HL-60 (cell line): Measurements from ENCODE around the gene RHBDF2.
"Not testable (repeated sequence)": the region's sequence is repeated elsewhere in the genome, so short reads cannot be mapped to it uniquely, and the experiment has no call there.

Experiments
- DNase-seq, 2 experiments: peaks; one replicate each; pipeline ENCODE4 v3.0.0-alpha.2; 2010 to 2020; ENCODE audit warnings: low read depth in 1 of 2, low spot score in 1 of 2
- H3K27ac ChIP-seq: fragments of 250-450 bp; sonication (Bioruptor Pico); replicated peaks from 2 replicates; pipeline ENCODE4 v1.5.1; 2020; ENCODE audit warnings: mild to moderate bottlenecking, moderate library complexity
- H3K27me3 ChIP-seq: fragments of 250-450 bp; sonication (Bioruptor Pico); 2 replicates; pipeline ENCODE4 v1.5.1; 2021; ENCODE audit warnings: mild to moderate bottlenecking, moderate library complexity; ENCODE audit not compliant: insufficient read depth, poor library complexity, severe bottlenecking
- H3K4me3 ChIP-seq: replicated peaks from 2 replicates; pipeline ENCODE4 v1.5.1; 2011; ENCODE audit warnings: mild to moderate bottlenecking, control low read depth, low read length; ENCODE audit not compliant: insufficient read depth
- GABPA ChIP-seq: IDR thresholded peaks from 2 replicates; pipeline ENCODE4 v1.6.1; 2012; ENCODE audit warnings: low read depth
- POLR2AphosphoS5 ChIP-seq: IDR thresholded peaks from 2 replicates; pipeline ENCODE4 v1.6.1; 2012; ENCODE audit warnings: low read depth
- SPI1 ChIP-seq: IDR thresholded peaks from 2 replicates; pipeline ENCODE4 v1.6.1; 2012; ENCODE audit warnings: low read depth, mild to moderate bottlenecking, borderline replicate concordance
- TF ChIP-seq, protein P1 (sequence below): IDR thresholded peaks from one replicate; pipeline ENCODE4 v1.5.1; 2011; ENCODE audit warnings: low read length, control low read depth, inconsistent platforms; ENCODE audit not compliant: insufficient read depth
- TF ChIP-seq, protein P2 (sequence below): IDR thresholded peaks from 2 replicates; pipeline ENCODE4 v1.6.1; 2012; ENCODE audit warnings: low read depth; ENCODE audit not compliant: insufficient replicate concordance

The RHBDF2 gene

DNA sequence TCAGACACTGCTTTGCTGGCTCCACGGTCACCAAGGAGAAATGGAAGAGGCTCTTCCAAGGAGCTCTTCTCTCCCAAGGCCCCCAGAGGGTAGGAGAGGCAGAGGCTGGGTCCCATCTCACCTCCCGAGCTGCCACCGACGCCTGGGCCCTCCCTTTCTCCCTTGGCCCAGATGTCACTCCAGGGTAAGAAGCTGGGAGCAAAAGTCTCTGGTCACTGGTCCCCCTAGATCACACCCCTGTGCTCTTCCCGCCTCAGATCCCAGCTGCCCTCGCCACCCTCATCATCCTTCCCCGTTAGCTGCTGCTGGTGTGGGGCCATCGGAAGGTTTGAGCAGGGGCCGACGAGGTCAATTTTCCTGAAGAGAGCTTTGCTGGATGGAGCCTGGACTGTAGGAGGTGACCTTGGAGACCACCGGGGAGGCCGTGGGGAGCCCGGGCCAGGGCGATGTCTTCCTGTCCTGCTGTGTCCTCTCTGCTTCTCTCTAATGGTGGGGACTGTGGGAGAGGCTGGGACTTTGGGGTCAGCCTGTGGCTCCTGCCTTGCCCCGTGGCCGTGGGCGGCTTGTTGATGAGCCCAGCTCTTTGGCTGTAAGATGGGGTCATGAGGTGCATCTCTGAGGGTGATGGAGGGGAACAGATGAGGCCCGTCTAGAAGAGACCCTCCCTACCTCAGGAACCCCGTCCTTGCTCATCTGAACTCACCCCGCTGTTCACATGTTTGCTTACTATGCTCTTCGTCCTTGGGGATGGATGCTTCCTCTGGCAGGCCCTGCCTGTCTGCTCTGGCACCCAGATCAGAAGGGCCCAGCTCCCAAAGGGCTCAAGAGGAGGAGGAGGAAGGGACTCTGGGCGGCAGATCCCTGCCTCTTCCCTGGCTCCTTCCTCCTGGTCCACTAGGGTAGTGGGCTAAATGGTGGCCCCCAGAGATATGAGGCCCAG lies 11.4 kb upstream of the RHBDF2 start:
- no peak for TF ChIP-seq GABPA
- TF ChIP-seq, protein P1, sequence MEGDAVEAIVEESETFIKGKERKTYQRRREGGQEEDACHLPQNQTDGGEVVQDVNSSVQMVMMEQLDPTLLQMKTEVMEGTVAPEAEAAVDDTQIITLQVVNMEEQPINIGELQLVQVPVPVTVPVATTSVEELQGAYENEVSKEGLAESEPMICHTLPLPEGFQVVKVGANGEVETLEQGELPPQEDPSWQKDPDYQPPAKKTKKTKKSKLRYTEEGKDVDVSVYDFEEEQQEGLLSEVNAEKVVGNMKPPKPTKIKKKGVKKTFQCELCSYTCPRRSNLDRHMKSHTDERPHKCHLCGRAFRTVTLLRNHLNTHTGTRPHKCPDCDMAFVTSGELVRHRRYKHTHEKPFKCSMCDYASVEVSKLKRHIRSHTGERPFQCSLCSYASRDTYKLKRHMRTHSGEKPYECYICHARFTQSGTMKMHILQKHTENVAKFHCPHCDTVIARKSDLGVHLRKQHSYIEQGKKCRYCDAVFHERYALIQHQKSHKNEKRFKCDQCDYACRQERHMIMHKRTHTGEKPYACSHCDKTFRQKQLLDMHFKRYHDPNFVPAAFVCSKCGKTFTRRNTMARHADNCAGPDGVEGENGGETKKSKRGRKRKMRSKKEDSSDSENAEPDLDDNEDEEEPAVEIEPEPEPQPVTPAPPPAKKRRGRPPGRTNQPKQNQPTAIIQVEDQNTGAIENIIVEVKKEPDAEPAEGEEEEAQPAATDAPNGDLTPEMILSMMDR: no peak
- TF ChIP-seq POLR2AphosphoS5: no peak
- TF ChIP-seq SPI1: no peak
- TF ChIP-seq, protein P2, sequence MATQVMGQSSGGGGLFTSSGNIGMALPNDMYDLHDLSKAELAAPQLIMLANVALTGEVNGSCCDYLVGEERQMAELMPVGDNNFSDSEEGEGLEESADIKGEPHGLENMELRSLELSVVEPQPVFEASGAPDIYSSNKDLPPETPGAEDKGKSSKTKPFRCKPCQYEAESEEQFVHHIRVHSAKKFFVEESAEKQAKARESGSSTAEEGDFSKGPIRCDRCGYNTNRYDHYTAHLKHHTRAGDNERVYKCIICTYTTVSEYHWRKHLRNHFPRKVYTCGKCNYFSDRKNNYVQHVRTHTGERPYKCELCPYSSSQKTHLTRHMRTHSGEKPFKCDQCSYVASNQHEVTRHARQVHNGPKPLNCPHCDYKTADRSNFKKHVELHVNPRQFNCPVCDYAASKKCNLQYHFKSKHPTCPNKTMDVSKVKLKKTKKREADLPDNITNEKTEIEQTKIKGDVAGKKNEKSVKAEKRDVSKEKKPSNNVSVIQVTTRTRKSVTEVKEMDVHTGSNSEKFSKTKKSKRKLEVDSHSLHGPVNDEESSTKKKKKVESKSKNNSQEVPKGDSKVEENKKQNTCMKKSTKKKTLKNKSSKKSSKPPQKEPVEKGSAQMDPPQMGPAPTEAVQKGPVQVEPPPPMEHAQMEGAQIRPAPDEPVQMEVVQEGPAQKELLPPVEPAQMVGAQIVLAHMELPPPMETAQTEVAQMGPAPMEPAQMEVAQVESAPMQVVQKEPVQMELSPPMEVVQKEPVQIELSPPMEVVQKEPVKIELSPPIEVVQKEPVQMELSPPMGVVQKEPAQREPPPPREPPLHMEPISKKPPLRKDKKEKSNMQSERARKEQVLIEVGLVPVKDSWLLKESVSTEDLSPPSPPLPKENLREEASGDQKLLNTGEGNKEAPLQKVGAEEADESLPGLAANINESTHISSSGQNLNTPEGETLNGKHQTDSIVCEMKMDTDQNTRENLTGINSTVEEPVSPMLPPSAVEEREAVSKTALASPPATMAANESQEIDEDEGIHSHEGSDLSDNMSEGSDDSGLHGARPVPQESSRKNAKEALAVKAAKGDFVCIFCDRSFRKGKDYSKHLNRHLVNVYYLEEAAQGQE: no peak
- no peak for DNase-seq

DNA sequence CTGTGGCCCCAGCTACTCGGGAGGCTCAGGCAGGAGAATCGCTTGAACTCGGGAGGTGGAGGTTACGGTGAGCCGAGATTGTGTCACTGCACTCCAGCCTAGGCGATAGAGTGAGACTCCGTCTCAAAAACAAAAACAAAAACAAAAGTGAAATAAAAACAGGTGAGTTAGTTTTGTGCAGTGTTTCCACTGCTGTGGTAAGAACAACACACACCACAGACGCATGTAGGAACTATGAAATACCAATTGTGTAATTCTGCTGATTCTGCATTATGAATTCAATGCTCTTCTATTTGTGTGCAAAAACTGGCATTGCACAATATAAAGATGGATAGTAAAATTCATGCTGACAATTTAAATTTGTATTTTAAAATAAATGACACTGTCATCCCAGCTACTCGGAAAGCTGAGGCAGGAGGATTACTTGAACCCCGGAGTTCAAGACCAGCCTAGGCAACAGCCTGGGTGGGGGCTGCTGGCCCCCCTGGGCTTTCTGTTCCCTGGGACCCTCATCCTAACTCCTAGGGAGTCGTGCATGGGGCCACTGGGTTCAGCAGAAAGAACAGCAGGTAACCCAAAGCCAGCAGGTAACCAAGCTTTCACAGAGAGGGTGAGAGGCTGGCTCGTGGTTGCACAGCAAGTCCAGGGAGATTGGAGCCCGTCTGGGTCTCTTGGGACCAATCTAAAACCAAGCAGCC lies 10.6 kb upstream of the RHBDF2 start:
- DNase-seq: peak in 1 of 2 experiments; percentile 73
- Histone ChIP-seq H3K4me3 (no peak overlapping the region), H3K27ac (no peak overlapping the region), H3K27me3 (peaks cover 4% of the 10 kb centered on the region)
- TF ChIP-seq, protein P2: no peak
- TF ChIP-seq POLR2AphosphoS5 (no peak), SPI1 (no peak), GABPA (no peak)
- TF ChIP-seq, protein P1: no peak

More for the DNA sequence above, 11.4 kb upstream of the RHBDF2 start:
- Histone ChIP-seq H3K4me3 (no peak overlapping the region), H3K27ac (no peak overlapping the region), H3K27me3 (no peaks in the 10 kb centered on the region)

DNA sequence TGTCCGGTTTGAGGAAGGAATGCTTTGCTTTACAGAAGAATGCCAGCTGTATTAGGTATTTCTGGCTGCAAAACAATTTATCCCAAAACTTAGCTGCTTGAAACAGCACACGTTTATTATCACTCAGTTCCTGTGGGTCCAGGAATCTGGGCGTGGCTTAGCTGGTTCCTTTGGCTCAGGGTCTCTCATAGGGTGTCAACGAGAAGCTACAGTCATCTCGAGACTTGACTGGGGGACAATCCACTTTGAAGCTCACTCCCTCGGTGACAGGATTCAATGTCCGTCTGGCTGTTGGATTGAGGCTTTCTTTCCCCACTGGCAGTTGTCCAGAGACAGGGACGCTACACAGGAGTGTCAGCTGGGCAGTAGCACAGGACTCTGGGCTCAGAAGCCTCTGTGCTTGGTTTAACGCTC lies 9.6 kb upstream of the RHBDF2 start:
- Histone ChIP-seq H3K4me3 (no peak overlapping the region), H3K27ac (no peak overlapping the region), H3K27me3 (peaks cover 4% of the 10 kb centered on the region)
- DNase-seq: no peak
- TF ChIP-seq GABPA (no peak), SPI1 (no peak), POLR2AphosphoS5 (no peak)
- TF ChIP-seq, protein P2: no peak
- TF ChIP-seq, protein P1: no peak

DNA sequence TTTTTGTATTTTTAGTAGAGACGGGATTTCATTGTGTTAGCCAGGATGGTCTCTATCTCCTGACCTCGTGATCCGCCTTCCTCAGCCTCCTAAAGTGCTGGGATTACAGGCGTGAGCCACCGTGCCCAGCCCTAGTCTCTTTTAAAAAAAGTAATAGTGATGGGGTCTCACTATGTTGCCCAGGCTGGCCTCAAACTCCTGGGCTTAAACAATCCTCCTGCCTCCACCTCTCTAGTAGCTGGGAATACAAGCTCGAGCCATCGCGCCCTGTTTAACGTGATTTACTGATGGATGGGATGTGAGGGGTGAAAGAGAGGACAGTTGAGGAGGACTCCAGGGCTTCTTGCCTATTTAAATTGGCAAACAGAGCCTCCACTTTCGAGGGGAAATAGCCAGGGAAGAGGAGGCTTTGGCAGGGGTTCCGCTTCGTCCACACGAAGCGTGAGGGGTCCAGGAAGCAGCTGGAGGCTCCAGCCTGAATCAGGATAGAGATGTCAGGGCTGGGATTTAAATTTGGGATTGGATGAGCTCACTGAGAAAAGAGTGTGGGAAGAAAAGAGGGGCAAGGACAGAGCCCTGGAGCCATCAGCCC lies 7.3 kb upstream of the RHBDF2 start:
- DNase-seq, H3K27me3 ChIP-seq, H3K4me3 ChIP-seq, H3K27ac ChIP-seq: not testable (repeated sequence)
